ENCODE data around the gene SLC38A1. TPM values are rescaled to one million over a fixed set of nuclear protein-coding genes. Genes with fewer than 3 reads are reported as not detected.

SLC38A1 gene
- total RNA-seq, 1 donor = 203 TPM

DNA sequence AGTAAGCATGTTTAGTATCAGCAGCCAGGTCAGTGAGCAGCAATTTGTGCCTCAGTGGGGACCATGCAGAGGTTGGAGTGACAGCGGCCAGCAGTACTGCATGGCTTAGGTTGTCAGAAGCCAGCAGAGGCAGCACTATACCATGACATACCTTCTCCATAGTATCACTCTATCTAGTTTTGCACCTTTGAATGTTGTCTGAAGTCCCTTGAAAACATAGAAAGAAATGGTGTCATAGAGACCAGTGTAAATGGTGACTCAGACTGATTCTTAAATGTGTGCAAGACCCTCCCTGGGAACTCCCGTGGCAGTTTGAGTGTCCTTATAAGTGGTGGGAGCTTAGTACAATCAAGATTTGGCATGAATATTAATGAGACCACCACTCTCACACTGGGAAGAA, 124.4 kb downstream of the SLC38A1 start:
- DNase-seq (ENCODE audit: low read depth) = no peak
- TF ChIP-seq CTCF (IDR thresholded peaks at IDR 0.05; ENCODE audit: insufficient read depth, low read length) = no peak

GRCh38 chr12:46136249-46136648, 132.6 kb downstream of the SLC38A1 start:
- TF ChIP-seq CTCF (IDR thresholded peaks at IDR 0.05; ENCODE audit: insufficient read depth, low read length) = no peak
- DNase-seq (ENCODE audit: low read depth) = no peak
- H3K4me3 ChIP-seq (ENCODE audit: low read depth, low read length) = no peak overlapping the region

More for the DNA sequence above, 124.4 kb downstream of the SLC38A1 start:
- no peak overlapping the region for H3K4me3 ChIP-seq (ENCODE audit: low read depth, low read length)

DNA sequence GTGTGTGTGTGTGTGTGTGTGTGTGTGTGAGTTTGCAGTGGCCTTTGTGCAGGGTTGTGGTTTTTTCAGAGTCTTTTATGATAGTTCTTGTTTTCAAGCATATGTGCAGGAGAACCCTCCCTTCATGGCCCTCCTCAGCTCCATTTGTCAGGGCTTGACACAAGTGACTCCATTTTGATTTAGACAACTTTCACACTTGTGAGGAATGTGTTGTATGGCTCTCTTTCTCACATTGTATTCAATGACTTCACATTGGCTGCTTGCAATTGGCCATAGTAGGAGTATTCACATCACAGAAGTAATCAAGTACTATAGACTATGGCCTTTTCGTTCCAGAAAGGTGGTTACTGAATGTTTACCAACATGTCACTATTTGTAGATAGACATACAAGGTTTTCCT, 133.1 kb downstream of the SLC38A1 start:
- no peak for TF ChIP-seq CTCF (IDR thresholded peaks at IDR 0.05; ENCODE audit: insufficient read depth, low read length)
- DNase-seq (ENCODE audit: low read depth) = no peak
- H3K4me3 ChIP-seq (ENCODE audit: low read depth, low read length) = no peak overlapping the region

- no peak for TF ChIP-seq CTCF (IDR thresholded peaks at IDR 0.05; ENCODE audit: insufficient read depth, low read length)
- no peak for DNase-seq (ENCODE audit: low read depth)
- no peak overlapping the region for H3K4me3 ChIP-seq (ENCODE audit: low read depth, low read length)
Measured at GRCh38 chr12:46134852-46135251, 134.0 kb downstream of the SLC38A1 start.

DNA sequence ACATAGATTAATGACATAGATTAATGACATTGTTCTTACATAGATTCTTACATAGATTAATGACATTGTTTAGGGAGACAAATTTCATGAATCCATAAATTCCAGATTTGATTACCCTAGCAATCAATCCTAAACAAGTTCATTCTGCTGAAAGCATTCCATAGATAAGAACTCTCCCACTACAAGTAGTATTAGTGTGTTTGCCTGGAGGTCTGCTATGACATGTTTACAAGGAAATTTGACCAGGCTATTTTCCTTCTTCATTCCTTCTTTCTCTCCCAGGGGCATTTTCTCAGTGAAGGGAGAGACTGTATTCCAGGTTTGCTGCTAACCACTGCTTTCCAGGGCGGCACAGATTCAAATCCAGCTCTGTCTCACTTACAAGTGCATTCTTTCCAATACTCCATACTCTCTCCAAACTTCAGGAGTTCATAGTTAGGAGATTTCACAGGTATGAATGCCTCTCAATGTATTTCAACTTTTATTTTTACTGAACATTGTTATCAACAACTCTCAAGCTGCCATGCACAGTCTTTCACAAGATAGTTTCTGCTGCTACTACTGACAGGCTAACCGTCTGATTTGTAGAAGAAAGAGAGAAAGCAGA, 134.5 kb downstream of the SLC38A1 start:
- no peak for TF ChIP-seq CTCF (IDR thresholded peaks at IDR 0.05; ENCODE audit: insufficient read depth, low read length)
- peak; percentile 17 for DNase-seq (ENCODE audit: low read depth)

GRCh38 chr12:46133751-46134150, 135.1 kb downstream of the SLC38A1 start:
- no peak for TF ChIP-seq CTCF (IDR thresholded peaks at IDR 0.05; ENCODE audit: insufficient read depth, low read length)
- DNase-seq (ENCODE audit: low read depth) = peak; percentile 27
- no peak overlapping the region for H3K4me3 ChIP-seq (ENCODE audit: low read depth, low read length)

More for the DNA sequence above, 134.5 kb downstream of the SLC38A1 start:
- no peak overlapping the region for H3K4me3 ChIP-seq (ENCODE audit: low read depth, low read length)

Other genes with a start within 250 kb of the SLC38A1 start
- gene SLC38A2, start 103.7 kb upstream of the SLC38A1 start, total RNA-seq (ENCODE audit: low replicate concordance) = 1,199 and 1,239 TPM in 2 replicates

Measured in fibroblast of the aortic adventitia (primary cell).